DMS153 treated with DMSO at 0.1 percent for 48 hours (cell line): Measurements from ENCODE around the gene DNAJC10.
A peak's percentile ranks its signal among the peaks of the same experiment; 100 is the strongest.
"Not testable (repeated sequence)": the region's sequence is repeated elsewhere in the genome, so short reads cannot be mapped to it uniquely, and the experiment has no call there.

Experiments used
- DNase-seq: peaks from one replicate; lab custom pipeline; 2025; ENCODE audit not compliant: unreplicated experiment; lab: John Stamatoyannopoulos, UW

Gene DNAJC10

GRCh38 chr2:182782686-182783085, 66.6 kb downstream of the DNAJC10 start:
- not testable (repeated sequence) for DNase-seq

DNA sequence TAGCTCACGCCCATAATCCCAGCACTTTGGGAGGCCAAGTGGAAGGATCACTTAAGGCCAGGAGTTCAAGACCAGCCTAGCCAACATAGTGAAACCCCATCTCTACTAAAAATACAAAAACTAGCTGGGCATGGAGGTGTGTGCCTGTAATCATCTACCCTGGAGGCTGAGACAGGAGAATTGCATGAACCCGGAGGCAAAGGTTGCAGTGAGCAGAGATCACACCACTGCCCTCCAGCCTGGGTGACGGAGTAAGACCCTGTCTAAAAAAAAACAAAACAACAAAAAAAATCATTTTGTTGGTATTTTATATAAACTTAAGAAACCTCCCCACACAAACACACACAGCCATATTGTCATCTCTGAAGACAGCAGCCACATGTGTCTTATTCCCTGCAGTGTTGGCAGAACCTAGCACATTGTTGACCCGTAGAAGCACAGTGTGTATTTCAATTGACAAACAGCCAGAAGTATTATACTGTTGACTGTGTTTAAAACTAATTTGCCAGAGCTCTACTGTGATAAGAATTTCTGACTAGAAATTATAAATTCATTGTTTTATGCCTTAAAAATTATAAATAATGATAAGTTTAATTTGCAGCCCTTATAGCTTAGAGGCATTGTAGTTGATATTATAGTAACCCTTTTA, 68.1 kb downstream of the DNAJC10 start:
- no peak for DNase-seq

GRCh38 chr2:182784777-182785176, 68.7 kb downstream of the DNAJC10 start:
- no peak for DNase-seq

- DNase-seq: no peak
Measured at GRCh38 chr2:182792441-182792840, 76.4 kb downstream of the DNAJC10 start.

DNA sequence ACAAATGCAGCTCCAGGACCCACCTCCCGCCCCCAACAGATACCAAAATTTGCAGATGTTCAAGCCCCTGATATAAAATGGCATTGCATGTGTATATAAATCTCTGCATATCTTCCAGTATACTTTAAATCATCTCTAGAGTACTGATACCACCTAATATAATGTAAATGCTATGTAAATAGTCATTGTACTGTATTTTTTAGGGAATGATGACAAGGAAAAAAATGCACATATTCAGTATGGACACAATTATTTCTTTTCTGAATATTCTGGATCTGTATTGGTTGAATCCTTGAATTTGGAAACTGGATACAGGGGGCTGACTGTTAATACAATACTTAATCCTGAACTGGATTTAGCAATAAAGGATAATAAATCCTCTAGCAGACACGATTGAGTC, 82.7 kb downstream of the DNAJC10 start:
- no peak for DNase-seq

- no peak for DNase-seq
Measured at GRCh38 chr2:182804128-182804527, 88.1 kb downstream of the DNAJC10 start.

- no peak for DNase-seq
Measured at GRCh38 chr2:182807319-182807718, 91.3 kb downstream of the DNAJC10 start.

- no peak for DNase-seq
Measured at GRCh38 chr2:182810087-182810486, 94.0 kb downstream of the DNAJC10 start.

- no peak for DNase-seq
Measured at GRCh38 chr2:182814380-182814779, 98.3 kb downstream of the DNAJC10 start.

- no peak for DNase-seq
Measured at GRCh38 chr2:182814804-182815203, 98.7 kb downstream of the DNAJC10 start.

DNA sequence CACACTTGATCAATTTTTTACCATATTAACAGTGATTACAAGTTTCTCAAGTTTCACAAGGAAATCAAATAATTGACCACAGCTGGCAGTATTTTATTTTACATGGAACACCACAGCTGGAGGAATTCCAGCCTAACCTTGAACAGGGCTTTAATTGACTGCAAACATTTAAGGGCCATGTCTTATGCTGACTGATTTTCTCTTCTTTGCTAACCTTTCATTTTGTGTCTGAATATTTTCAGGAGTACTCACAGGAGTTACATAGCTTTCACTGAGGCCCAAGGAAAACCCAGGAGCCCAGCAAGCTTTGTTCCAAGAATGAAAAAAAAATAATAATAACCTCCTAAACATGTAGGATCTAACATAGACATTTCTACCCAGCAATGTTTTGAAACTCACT, 100.8 kb downstream of the DNAJC10 start:
- no peak for DNase-seq

GRCh38 chr2:182817558-182817957, 101.5 kb downstream of the DNAJC10 start:
- no peak for DNase-seq

DNA sequence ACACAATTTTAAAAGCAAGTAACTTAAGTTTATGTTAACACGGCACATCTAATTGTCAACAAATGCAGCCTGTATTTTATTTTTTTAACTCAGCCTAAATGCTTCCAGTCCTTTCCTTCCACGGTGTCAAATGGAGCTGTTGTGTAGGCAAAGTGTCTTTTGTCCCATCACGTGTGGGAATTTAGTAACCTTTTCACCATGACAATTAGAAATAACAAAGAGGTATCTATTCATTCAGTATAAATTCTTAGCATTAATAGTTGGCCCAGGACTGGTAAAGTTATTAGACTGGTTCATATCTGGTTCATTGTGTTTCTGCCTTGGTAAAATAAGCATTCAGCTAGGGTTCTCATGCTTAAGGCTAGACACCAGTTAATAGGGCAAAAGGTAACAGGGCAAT, 102.4 kb downstream of the DNAJC10 start:
- DNase-seq: no peak

GRCh38 chr2:182818925-182819324, 102.9 kb downstream of the DNAJC10 start:
- DNase-seq: no peak

DNA sequence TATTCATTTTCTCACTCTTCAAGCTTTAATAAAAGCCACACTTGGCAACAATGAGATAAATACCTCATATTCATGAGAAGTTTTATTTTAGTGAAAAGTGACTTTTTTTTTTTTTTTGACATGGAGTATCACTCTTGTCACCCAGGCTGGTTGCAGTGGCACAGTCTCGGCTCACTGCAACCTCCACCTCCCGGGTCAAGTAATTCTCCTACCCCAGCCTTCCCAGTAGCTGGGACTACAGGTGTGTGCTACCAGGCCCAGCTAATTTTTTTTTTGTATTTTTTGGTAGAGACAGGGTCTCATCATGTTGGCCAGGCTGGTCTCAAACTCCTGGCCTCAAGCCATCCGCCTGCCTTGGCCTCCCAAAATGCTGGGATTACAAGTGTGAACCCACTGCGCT, 103.4 kb downstream of the DNAJC10 start:
- no peak for DNase-seq

GRCh38 chr2:182821182-182821581, 105.1 kb downstream of the DNAJC10 start:
- no peak for DNase-seq

- no peak for DNase-seq
Measured at GRCh38 chr2:182822733-182823132, 106.7 kb downstream of the DNAJC10 start.

- DNase-seq: peak; percentile 47
Measured at GRCh38 chr2:182824056-182824766, 108.2 kb downstream of the DNAJC10 start.

DNA sequence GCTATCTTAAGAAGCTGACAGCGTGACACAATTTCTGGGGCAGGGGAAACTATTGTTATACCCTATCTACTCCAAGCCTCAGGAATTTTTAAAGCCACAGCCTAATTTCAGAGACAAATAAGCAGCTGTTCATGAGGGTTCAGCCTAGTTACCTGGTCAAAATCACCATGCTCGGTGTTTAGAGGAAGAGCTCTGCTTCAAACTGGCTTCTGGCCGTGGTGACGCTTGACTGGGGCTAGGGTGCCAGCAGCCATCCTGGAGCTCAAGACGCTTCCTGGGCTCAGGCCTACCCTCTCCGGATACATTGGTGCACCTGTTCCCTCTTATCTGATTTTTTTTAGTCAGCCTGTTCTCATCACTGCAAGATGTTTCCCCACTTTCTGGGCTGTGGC, 108.7 kb downstream of the DNAJC10 start:
- DNase-seq: peak; percentile 47

DNA sequence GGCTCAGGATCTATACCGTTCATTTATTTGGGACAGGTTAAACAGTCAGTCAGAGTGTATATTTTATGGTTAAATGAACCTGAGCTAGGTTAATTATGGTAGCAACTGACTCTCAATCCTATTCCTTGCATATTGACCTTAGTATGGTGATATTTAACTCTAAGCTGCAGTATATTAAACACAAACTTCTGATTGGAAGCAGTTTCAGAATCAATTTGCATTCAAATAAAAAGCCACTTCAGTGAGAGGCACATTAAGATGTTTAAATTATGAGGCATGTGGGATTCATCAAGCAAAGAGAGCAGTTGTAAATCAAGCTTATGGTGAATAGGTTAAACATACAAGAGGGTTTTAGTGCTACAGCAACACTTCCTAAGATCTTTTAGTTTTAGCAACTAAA, 110.0 kb downstream of the DNAJC10 start:
- no peak for DNase-seq

DNA sequence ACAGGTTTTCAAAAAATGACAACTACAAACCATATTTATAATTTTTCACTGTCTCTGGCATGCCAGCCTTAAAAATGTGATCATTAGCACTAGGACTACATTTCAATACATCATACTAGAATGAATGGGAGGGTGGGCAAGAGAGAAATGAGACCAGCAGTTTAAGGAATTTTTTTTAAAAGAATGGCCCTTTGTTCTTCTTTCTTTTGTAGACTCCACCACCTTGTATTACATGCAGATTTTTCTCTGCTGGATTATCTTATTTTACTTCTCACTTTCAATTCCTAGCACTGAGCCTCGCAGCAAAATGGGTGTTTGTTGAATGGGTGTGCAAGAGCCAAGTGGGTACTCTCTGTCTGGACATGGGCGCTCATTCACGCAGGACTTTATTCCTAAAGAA, 110.4 kb downstream of the DNAJC10 start:
- DNase-seq: no peak

GRCh38 chr2:182827182-182827879, 111.3 kb downstream of the DNAJC10 start:
- DNase-seq: no peak
